Kidney (tissue), 22 donors: ENCODE data around the gene UBE2D2. TPM values are rescaled to one million over a fixed set of nuclear protein-coding genes. Genes with fewer than 3 reads are reported as not detected.

ENCODE experiments used
- DNase-seq, 5 donors: peaks; one replicate each; pipeline ENCODE4 v3.0.0-alpha.2; 2013 to 2020
- FAIRE-seq: peaks from 2 replicates; lab custom pipeline; 2012; peaks lifted over from hg19 to GRCh38; lab: Jason Lieb, UNC
- H3K27ac ChIP-seq, 2 donors: one replicate each; pipeline ENCODE4 v1.7.0; 2013; ENCODE audit warnings: low read depth in 2 of 2, low read length in 2 of 2, inconsistent platforms in 1 of 2
- H3K27me3 ChIP-seq: one replicate; pipeline ENCODE4 v1.7.1; 2013; ENCODE audit warnings: low read length, inconsistent platforms; ENCODE audit not compliant: control insufficient read depth, insufficient read depth
- H3K36me3 ChIP-seq, 3 donors: one replicate each; pipeline versions ENCODE4 v1.7.0 to v1.7.1; 2013; ENCODE audit warnings: low read length in 3 of 3, control low read depth in 1 of 3, inconsistent platforms in 1 of 3; ENCODE audit not compliant: insufficient read depth in 3 of 3, control insufficient read depth in 2 of 3
- H3K4me1 ChIP-seq, 3 donors: one replicate each; pipeline versions ENCODE4 v1.7.0 to v1.7.1; 2013; ENCODE audit warnings: low read length in 3 of 3, inconsistent platforms in 1 of 3, low read depth in 1 of 3; ENCODE audit not compliant: control insufficient read depth in 2 of 3, insufficient read depth in 2 of 3
- H3K4me3 ChIP-seq, 3 donors: one replicate each; pipeline versions ENCODE4 v1.7.0 to v1.8.1; 2013; ENCODE audit warnings: low read length in 3 of 3, control low read depth in 1 of 3, inconsistent platforms in 1 of 3
- H3K9ac ChIP-seq, 3 donors: one replicate each; pipeline versions ENCODE4 v1.7.0 to v1.7.1; 2013; ENCODE audit warnings: low read length in 3 of 3, control low read depth in 1 of 3, inconsistent platforms in 1 of 3
- H3K9me3 ChIP-seq, 3 donors: one replicate each; pipeline versions ENCODE4 v1.7.0 to v1.7.1; 2013; ENCODE audit warnings: low read length in 3 of 3, control low read depth in 1 of 3, inconsistent platforms in 1 of 3; ENCODE audit not compliant: control insufficient read depth in 2 of 3, insufficient read depth in 1 of 3
- CTCF ChIP-seq: IDR thresholded peaks from 3 replicates; pipeline ENCODE4 v1.5.1; 2012; ENCODE audit warnings: mild to moderate bottlenecking, moderate library complexity, borderline replicate concordance; ENCODE audit not compliant: insufficient read depth; ENCODE audit errors: extremely low read depth
- intact Hi-C: fragments of 100-400 bp; cut with DNase I; formaldehyde crosslinking; loops from one replicate; pipeline ENCODE4 v1.11.1; 2022
- long read RNA-seq, 10 donors: library from polyadenylated mRNA in 1 of 10; unstranded in 1 of 10; transcript quantifications; one replicate each; pipeline ENCODE4 v2.0.0 and lab custom pipeline, GENCODE V29; 2021 to 2026
- polyA plus RNA-seq: library from polyadenylated mRNA; stranded (reverse); fragments of 350-450 nt; fragmentation: Illumina TruSeq; extraction: RNeasy Lipid Tissue Mini Kit (QIAGEN cat#74804); gene quantifications from one replicate; pipeline ENCODE4 v1.2.3, GENCODE V29; 2014; ENCODE audit warnings: low read depth, low replicate concordance; ENCODE audit not compliant: insufficient read depth
- total RNA-seq: library from RNA; stranded (reverse); fragmentation: NEBNext Ultra II Directional; extraction: Animal tissue kit (Norgen Biotek cat#: 25700); gene quantifications from one replicate; pipeline ENCODE4 v1.2.1, GENCODE V29; 2021
- donor health status: control.
- donor health status: control.
- donor health status: control.
- donor health status: control.
- donor health status: control.
- donor health status: DM: yes; HTN: yes; CAD: no.
- donor health status: Normal renal cell carcinoma (clear cell type).

UBE2D2 gene
- total RNA-seq (131 TPM), polyA plus RNA-seq (118 TPM)
- long read RNA-seq, donor 1, transcript UBE2D2-202 (7 exons, 2,702 nt), result major isoform, 43 of 101 reads
- long read RNA-seq, donor 1, partial matches to known transcripts, result 55 of 101 reads
- long read RNA-seq, donor 1, other reads (novel, unspliced or antisense), result 0 of 101 reads
- long read RNA-seq, donor 2, transcript UBE2D2-202 (7 exons, 2,702 nt), result major isoform, 48 of 103 reads
- long read RNA-seq, donor 2, partial matches to known transcripts, result 48 of 103 reads
- long read RNA-seq, donor 2, other reads (novel, unspliced or antisense), result 6 of 103 reads
- long read RNA-seq, donor 3, transcript UBE2D2-202 (7 exons, 2,702 nt), result major isoform, 61 of 118 reads
- long read RNA-seq, donor 3, partial matches to known transcripts, result 53 of 118 reads
- long read RNA-seq, donor 3, other reads (novel, unspliced or antisense), result 0 of 118 reads
- long read RNA-seq, donor 4, transcript UBE2D2-202 (7 exons, 2,702 nt), result major isoform, 43 of 90 reads
- long read RNA-seq, donor 4, partial matches to known transcripts, result 46 of 90 reads
- long read RNA-seq, donor 4, other reads (novel, unspliced or antisense), result 0 of 90 reads
- long read RNA-seq, donor 5, partial matches to known transcripts, result 0 of 3 reads
- long read RNA-seq, donor 5, other reads (novel, unspliced or antisense), result 0 of 3 reads
- long read RNA-seq, donor 6, transcript UBE2D2-202 (7 exons, 2,702 nt), result major isoform, 31 of 91 reads
- long read RNA-seq, donor 6, partial matches to known transcripts, result 58 of 91 reads
- long read RNA-seq, donor 6, other reads (novel, unspliced or antisense), result 0 of 91 reads
- long read RNA-seq, donor 7, transcript UBE2D2-202 (7 exons, 2,702 nt), result major isoform, 61 of 101 reads
- long read RNA-seq, donor 7, partial matches to known transcripts, result 11 of 101 reads
- long read RNA-seq, donor 7, other reads (novel, unspliced or antisense), result 28 of 101 reads
- long read RNA-seq, donor 8, transcript UBE2D2-202 (7 exons, 2,702 nt), result major isoform, 47 of 107 reads
- long read RNA-seq, donor 8, partial matches to known transcripts, result 55 of 107 reads
- long read RNA-seq, donor 8, other reads (novel, unspliced or antisense), result 5 of 107 reads
- long read RNA-seq, donor 9, transcript UBE2D2-202 (7 exons, 2,702 nt), result major isoform, 18 of 44 reads
- long read RNA-seq, donor 9, partial matches to known transcripts, result 26 of 44 reads
- long read RNA-seq, donor 9, other reads (novel, unspliced or antisense), result 0 of 44 reads
- long read RNA-seq, donor 10, transcript UBE2D2-202 (7 exons, 2,702 nt), result major isoform, 43 of 116 reads
- long read RNA-seq, donor 10, partial matches to known transcripts, result 71 of 116 reads
- long read RNA-seq, donor 10, other reads (novel, unspliced or antisense), result 0 of 116 reads

GRCh38 chr5:139560752-139561654 lies at the start of gene UBE2D2:
Gene UBE2D2, plus strand, starts transcription at chr5:139561339. Its CDS starts 453 bp downstream, at chr5:139561792.
- Histone ChIP-seq H3K9me3 (no peaks in the 10 kb centered on the region), H3K9ac (peak within 1 kb of the TSS; percentile 52 to 95 (median 94)), H3K4me1 (peaks cover 3 to 27% (median 14%) of the 10 kb centered on the region in 3 donors), H3K4me3 (peak within 1 kb of the TSS; percentile 93 to 97 (median 93)), H3K36me3 (no peaks in the 10 kb centered on the region), H3K27ac (peak within 1 kb of the TSS; percentile 79 to 94), H3K27me3 (no peaks in the 10 kb centered on the region)
- DNase-seq, result peak; percentile 97 to 99 (median 99)
- TF ChIP-seq CTCF, result no peak
- intact Hi-C loops, result no loop called here
- FAIRE-seq, result no peak

- H3K4me3 ChIP-seq, result no peak overlapping the region
- no peak for TF ChIP-seq CTCF
- no peak overlapping the region for H3K9ac ChIP-seq
- no peaks in the 10 kb centered on the region for H3K36me3 ChIP-seq
- H3K27me3 ChIP-seq, result no peaks in the 10 kb centered on the region
- H3K9me3 ChIP-seq, result no peaks in the 10 kb centered on the region
- no peak for DNase-seq
- H3K27ac ChIP-seq, result no peak overlapping the region
- no peak for FAIRE-seq
- intact Hi-C loops, result loop anchor here (5.0 kb wide), 1 partner anchor 86 kb away; no protein-coding TSS in a partner anchor
- peaks cover 0 to 2% (median 0%) of the 10 kb centered on the region in 3 donors for H3K4me1 ChIP-seq
Observed at GRCh38 chr5:139512786-139513390, 48.3 kb upstream of the UBE2D2 start.
